ENCODE results near the gene E2F4. TPM values are rescaled to one million over a fixed set of nuclear protein-coding genes. Genes with fewer than 3 reads are reported as not detected.

The E2F4 gene
- total RNA-seq, 1 experiment from 2014 or later = 81.0 TPM

- intact Hi-C loops (cut with micrococcal nuclease) = no loop called here
- ChIA-PET POLR2A (interaction anchor here (0.9 kb wide), 1 partner anchor 44 kb away, joined by 3 read pairs; no protein-coding TSS in a partner anchor), CTCF (interaction anchor here (0.5 to 1.4 kb wide), 5 partner anchors 10 to 291 kb away, joined by 3 to 5 read pairs (median 3); no protein-coding TSS in a partner anchor)
- no peak for TF ChIP-seq CTCF (IDR thresholded peaks at IDR 0.05; ENCODE audit: unreplicated experiment)
- DNase-seq (ENCODE audit: unreplicated experiment) = no peak
- Mint-ChIP-seq H3K27ac (ENCODE audit: low read depth, unreplicated experiment) (no peak overlapping the region), H3K27me3 (ENCODE audit: insufficient read depth, unreplicated experiment) (no peaks in the 10 kb centered on the region), H3K4me3 (ENCODE audit: unreplicated experiment) (no peak overlapping the region), H3K4me1 (ENCODE audit: insufficient read depth, unreplicated experiment) (peaks cover 32% of the 10 kb centered on the region), H3K9me3 (ENCODE audit: unreplicated experiment) (no peaks in the 10 kb centered on the region), H3K36me3 (ENCODE audit: insufficient read depth, unreplicated experiment) (peaks cover 36% of the 10 kb centered on the region)
- no TSS peak for BruUV-seq (replicated peaks)
Measured at GRCh38 chr16:67202956-67203493, 11.1 kb downstream of the E2F4 start.

GRCh38 chr16:67204076-67204475 lies 12.1 kb downstream of the E2F4 start:
- peaks cover 33% of the 10 kb centered on the region for H3K36me3 Mint-ChIP-seq (ENCODE audit: insufficient read depth, unreplicated experiment)
- H3K27ac Mint-ChIP-seq (ENCODE audit: low read depth, unreplicated experiment) = no peak overlapping the region
- H3K4me1 Mint-ChIP-seq (ENCODE audit: insufficient read depth, unreplicated experiment) = peaks cover 32% of the 10 kb centered on the region
- no peaks in the 10 kb centered on the region for H3K9me3 Mint-ChIP-seq (ENCODE audit: unreplicated experiment)
- ChIA-PET CTCF (interaction anchor here (1.2 kb wide), 1 partner anchor 43 kb away, joined by 6 read pairs; the partner anchor contains the start of gene FHOD1), POLR2A (interaction anchor here (0.6 to 1.4 kb wide), 2 partner anchors 28 to 43 kb away, joined by 3 to 4 read pairs; partner anchors contain the start of gene FHOD1)
- intact Hi-C loops (cut with micrococcal nuclease) = no loop called here
- H3K4me3 Mint-ChIP-seq (ENCODE audit: unreplicated experiment) = no peak overlapping the region
- H3K27me3 Mint-ChIP-seq (ENCODE audit: insufficient read depth, unreplicated experiment) = no peaks in the 10 kb centered on the region
- no peak for DNase-seq (ENCODE audit: unreplicated experiment)
- BruUV-seq (replicated peaks) = no TSS peak
- no peak for TF ChIP-seq CTCF (IDR thresholded peaks at IDR 0.05; ENCODE audit: unreplicated experiment)

- ChIA-PET POLR2A (interaction anchor here (0.7 to 9.4 kb wide), 13 partner anchors 8 to 176 kb away, joined by 3 to 87 read pairs (median 5); partner anchors contain the start of genes ELMO3, FHOD1, MATCAP1 and NOL3), CTCF (interaction anchor here (1.0 to 4.4 kb wide), 5 partner anchors 8 to 311 kb away, joined by 3 to 29 read pairs (median 4); partner anchors contain the start of genes ELMO3 and TMEM208)
- H3K4me1 Mint-ChIP-seq (ENCODE audit: insufficient read depth, unreplicated experiment) = peaks cover 28% of the 10 kb centered on the region
- H3K27ac Mint-ChIP-seq (ENCODE audit: low read depth, unreplicated experiment) = peak overlapping the region; percentile 66
- no peaks in the 10 kb centered on the region for H3K27me3 Mint-ChIP-seq (ENCODE audit: insufficient read depth, unreplicated experiment)
- BruUV-seq (replicated peaks) = no TSS peak
- H3K36me3 Mint-ChIP-seq (ENCODE audit: insufficient read depth, unreplicated experiment) = peaks cover 27% of the 10 kb centered on the region
- no peak for DNase-seq (ENCODE audit: unreplicated experiment)
- H3K9me3 Mint-ChIP-seq (ENCODE audit: unreplicated experiment) = no peaks in the 10 kb centered on the region
- intact Hi-C loops (cut with micrococcal nuclease) = no loop called here
- TF ChIP-seq CTCF (IDR thresholded peaks at IDR 0.05; ENCODE audit: unreplicated experiment) = no peak
- H3K4me3 Mint-ChIP-seq (ENCODE audit: unreplicated experiment) = peak overlapping the region; percentile 47
Measured at GRCh38 chr16:67206129-67206837, 14.3 kb downstream of the E2F4 start.

- peak; percentile 59 for DNase-seq (ENCODE audit: unreplicated experiment)
- H3K4me1 Mint-ChIP-seq (ENCODE audit: insufficient read depth, unreplicated experiment) = peaks cover 28% of the 10 kb centered on the region
- H3K9me3 Mint-ChIP-seq (ENCODE audit: unreplicated experiment) = no peaks in the 10 kb centered on the region
- CTCF ChIA-PET = interaction anchor here (0.7 to 4.4 kb wide), 5 partner anchors 9 to 311 kb away, joined by 3 to 29 read pairs (median 3); partner anchors contain the start of gene ELMO3
- no peak for TF ChIP-seq CTCF (IDR thresholded peaks at IDR 0.05; ENCODE audit: unreplicated experiment)
- peaks cover 27% of the 10 kb centered on the region for H3K36me3 Mint-ChIP-seq (ENCODE audit: insufficient read depth, unreplicated experiment)
- peak overlapping the region; percentile 47 for H3K4me3 Mint-ChIP-seq (ENCODE audit: unreplicated experiment)
- POLR2A ChIA-PET = interaction anchor here (0.7 to 9.4 kb wide), 16 partner anchors 8 to 253 kb away, joined by 3 to 87 read pairs (median 5); partner anchors contain the start of genes ELMO3, FBXL8, FHOD1 and MATCAP1
- H3K27ac Mint-ChIP-seq (ENCODE audit: low read depth, unreplicated experiment) = peak overlapping the region; percentile 66
- intact Hi-C loops (cut with micrococcal nuclease) = no loop called here
- H3K27me3 Mint-ChIP-seq (ENCODE audit: insufficient read depth, unreplicated experiment) = no peaks in the 10 kb centered on the region
- no TSS peak for BruUV-seq (replicated peaks)
Measured at GRCh38 chr16:67206838-67207248, 14.9 kb downstream of the E2F4 start.

Data from MCF 10A (cell line).